Astrocyte (in vitro differentiated cells and primary cell): Measurements from ENCODE around the gene DCLRE1C. TPM values are rescaled to one million over a fixed set of nuclear protein-coding genes. Genes with fewer than 3 reads are reported as not detected.

Experiments
- DNase-seq: peaks from one replicate; pipeline ENCODE4 v3.0.0-alpha.2; 2010; ENCODE audit warnings: low read depth
- FAIRE-seq: peaks from 2 replicates; lab custom pipeline; 2011; peaks lifted over from hg19 to GRCh38; lab: Jason Lieb, UNC
- H2AFZ ChIP-seq: 2 replicates; pipeline ENCODE4 v1.6.0; 2012; ENCODE audit warnings: low read depth, low read length, inconsistent platforms
- H3K27ac ChIP-seq: 2 replicates; pipeline ENCODE4 v1.5.1; 2011; ENCODE audit warnings: low read depth, low read length, inconsistent platforms
- H3K27me3 ChIP-seq: 2 replicates; pipeline ENCODE4 v1.6.0; 2011; ENCODE audit warnings: low read length, inconsistent platforms; ENCODE audit not compliant: insufficient read depth
- H3K36me3 ChIP-seq: 2 replicates; pipeline ENCODE4 v1.5.1; 2011; ENCODE audit warnings: low read length, inconsistent platforms; ENCODE audit not compliant: insufficient read depth
- H3K4me1 ChIP-seq: 2 replicates; pipeline ENCODE4 v1.5.1; 2011; ENCODE audit warnings: low read length, inconsistent platforms; ENCODE audit not compliant: insufficient read depth
- H3K4me2 ChIP-seq: 2 replicates; pipeline ENCODE4 v1.6.0; 2012; ENCODE audit warnings: low read length, inconsistent platforms
- H3K4me3 ChIP-seq: 2 replicates; pipeline ENCODE4 v1.5.1; 2011; ENCODE audit warnings: low read depth, mild to moderate bottlenecking, low read length, inconsistent platforms; ENCODE audit not compliant: insufficient read depth
- H3K79me2 ChIP-seq: 2 replicates; pipeline ENCODE4 v1.6.0; 2012; ENCODE audit warnings: mild to moderate bottlenecking, low read length, inconsistent platforms; ENCODE audit not compliant: insufficient read depth
- H3K9ac ChIP-seq: 2 replicates; pipeline ENCODE4 v1.6.0; 2012; ENCODE audit warnings: mild to moderate bottlenecking, low read length, inconsistent platforms
- H3K9me3 ChIP-seq: 2 replicates; pipeline ENCODE4 v1.5.1; 2012; ENCODE audit warnings: low read depth, mild to moderate bottlenecking, low read length, inconsistent platforms; ENCODE audit not compliant: insufficient read depth
- H4K20me1 ChIP-seq: 2 replicates; pipeline ENCODE4 v1.6.0; 2012; ENCODE audit warnings: low read length, inconsistent platforms; ENCODE audit not compliant: insufficient read depth
- H3K27ac Mint-ChIP-seq: one replicate; pipeline ENCODE4 v1.8.0; 2021; ENCODE audit warnings: mild to moderate bottlenecking, mixed read lengths; ENCODE audit not compliant: unreplicated experiment
- H3K27me3 Mint-ChIP-seq: one replicate; pipeline ENCODE4 v1.8.0; 2021; ENCODE audit warnings: low read depth, mixed read lengths; ENCODE audit not compliant: unreplicated experiment
- H3K36me3 Mint-ChIP-seq: one replicate; pipeline ENCODE4 v1.8.0; 2021; ENCODE audit warnings: low read depth, mixed read lengths; ENCODE audit not compliant: unreplicated experiment
- H3K4me1 Mint-ChIP-seq: one replicate; pipeline ENCODE4 v1.8.0; 2021; ENCODE audit warnings: low read depth, mixed read lengths; ENCODE audit not compliant: unreplicated experiment
- H3K4me3 Mint-ChIP-seq: one replicate; pipeline ENCODE4 v1.8.0; 2021; ENCODE audit warnings: mild to moderate bottlenecking, moderate library complexity, mixed read lengths; ENCODE audit not compliant: unreplicated experiment
- H3K9me3 Mint-ChIP-seq: one replicate; pipeline ENCODE4 v1.8.0; 2021; ENCODE audit warnings: mild to moderate bottlenecking, mixed read lengths; ENCODE audit not compliant: unreplicated experiment
- CTCF ChIP-seq: IDR thresholded peaks from 2 replicates; pipeline ENCODE4 v1.5.1; 2011; ENCODE audit warnings: low read depth, mild to moderate bottlenecking, inconsistent platforms, low read length, moderate library complexity; ENCODE audit not compliant: insufficient read depth
- EZH2 ChIP-seq: IDR thresholded peaks from 2 replicates; pipeline ENCODE4 v1.6.1; 2012; ENCODE audit warnings: mild to moderate bottlenecking, low read length, inconsistent platforms; ENCODE audit not compliant: insufficient read depth
- total RNA-seq: library from RNA; stranded (reverse); gene quantifications from 2 replicates; pipeline ENCODE4 v1.2.1, GENCODE V29; 2021

The DCLRE1C gene
- total RNA-seq, 1 donor from 2014 or later: 10.1 TPM

GRCh38 chr10:14936584-14936983 is 17.3 kb downstream of the DCLRE1C start:
- Histone ChIP-seq H3K4me1 (no peaks in the 10 kb centered on the region), H3K27ac (no peak overlapping the region), H3K9me3 (no peaks in the 10 kb centered on the region), H3K9ac (no peak overlapping the region), H2AFZ (no peak overlapping the region), H4K20me1 (no peaks in the 10 kb centered on the region), H3K36me3 (peaks cover 9% of the 10 kb centered on the region), H3K4me3 (no peak overlapping the region), H3K79me2 (no peaks in the 10 kb centered on the region), H3K4me2 (no peak overlapping the region), H3K27me3 (no peaks in the 10 kb centered on the region)
- no peaks in the 10 kb centered on the region for H3K9me3 Mint-ChIP-seq
- no peak overlapping the region for H3K27ac Mint-ChIP-seq
- peaks cover 15% of the 10 kb centered on the region for H3K36me3 Mint-ChIP-seq
- no peak for DNase-seq
- no peak for FAIRE-seq
- TF ChIP-seq EZH2 (no peak), CTCF (no peak)
- H3K4me1 Mint-ChIP-seq: peaks cover 3% of the 10 kb centered on the region
- H3K27me3 Mint-ChIP-seq: no peaks in the 10 kb centered on the region
- no peak overlapping the region for H3K4me3 Mint-ChIP-seq

GRCh38 chr10:14930610-14931009 is 23.3 kb downstream of the DCLRE1C start:
- H3K27me3 ChIP-seq: no peaks in the 10 kb centered on the region

More at GRCh38 chr10:14930610-14931009, 23.3 kb downstream of the DCLRE1C start:
- H2AFZ ChIP-seq: no peak overlapping the region
- no peak for TF ChIP-seq EZH2
- no peak for TF ChIP-seq CTCF
- Mint-ChIP-seq H3K4me1 (no peaks in the 10 kb centered on the region), H3K36me3 (peaks cover 18% of the 10 kb centered on the region), H3K27me3 (no peaks in the 10 kb centered on the region), H3K27ac (no peak overlapping the region), H3K9me3 (no peaks in the 10 kb centered on the region), H3K4me3 (no peak overlapping the region)
- H3K4me3 ChIP-seq: no peak overlapping the region
- H3K9ac ChIP-seq: no peak overlapping the region
- DNase-seq: no peak
- no peaks in the 10 kb centered on the region for H3K9me3 ChIP-seq
- H4K20me1 ChIP-seq: no peaks in the 10 kb centered on the region
- H3K4me1 ChIP-seq: no peaks in the 10 kb centered on the region
- no peaks in the 10 kb centered on the region for H3K79me2 ChIP-seq
- H3K36me3 ChIP-seq: peaks cover 36% of the 10 kb centered on the region
- H3K4me2 ChIP-seq: no peak overlapping the region
- H3K27ac ChIP-seq: no peak overlapping the region
- no peak for FAIRE-seq
